ENCODE results near the gene PLEK. TPM values are rescaled to one million over a fixed set of nuclear protein-coding genes. Genes with fewer than 3 reads are reported as not detected.
"Not testable (repeated sequence)": the region's sequence is repeated elsewhere in the genome, so short reads cannot be mapped to it uniquely, and the experiment has no call there.

The PLEK gene
- total RNA-seq, 6 experiments from 2014 or later = not detected

DNA sequence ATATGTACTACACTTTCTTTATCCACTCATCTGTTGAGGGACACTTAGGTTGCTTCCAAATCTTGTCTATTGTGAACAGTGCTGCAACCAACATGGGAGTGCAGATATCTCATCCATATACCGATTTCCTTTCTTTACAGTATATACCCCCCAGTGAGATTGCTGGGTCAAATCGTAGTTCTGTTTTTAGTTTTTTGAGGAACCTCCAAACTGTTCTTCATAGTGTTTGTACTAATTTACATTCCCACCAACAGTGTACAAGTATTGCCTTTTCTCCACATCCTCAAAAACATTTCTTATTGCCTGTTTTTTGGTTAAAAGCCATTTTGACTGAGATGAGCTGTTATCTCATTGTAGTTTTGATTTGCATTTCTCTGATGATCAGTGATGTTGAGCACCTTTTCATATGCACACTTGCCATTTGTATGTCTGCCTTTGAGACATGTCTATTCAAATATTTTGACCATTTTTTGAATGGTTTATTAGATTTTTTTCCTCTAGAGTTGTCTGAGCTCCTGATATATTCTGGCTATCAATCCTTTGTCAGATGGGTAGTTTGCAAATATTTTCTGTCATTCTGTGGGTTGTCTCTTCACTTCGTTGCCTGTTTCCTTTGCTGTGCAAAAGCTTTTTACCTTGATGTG, 12.2 kb downstream of the PLEK start:
- no peaks in the 10 kb centered on the region for H3K36me3 Mint-ChIP-seq (ENCODE audit: low read depth)
- no peaks in the 10 kb centered on the region for H3K9me3 Mint-ChIP-seq
- no peaks in the 10 kb centered on the region for H3K4me1 Mint-ChIP-seq (ENCODE audit: low read depth)
- TF ChIP-seq, protein P1, sequence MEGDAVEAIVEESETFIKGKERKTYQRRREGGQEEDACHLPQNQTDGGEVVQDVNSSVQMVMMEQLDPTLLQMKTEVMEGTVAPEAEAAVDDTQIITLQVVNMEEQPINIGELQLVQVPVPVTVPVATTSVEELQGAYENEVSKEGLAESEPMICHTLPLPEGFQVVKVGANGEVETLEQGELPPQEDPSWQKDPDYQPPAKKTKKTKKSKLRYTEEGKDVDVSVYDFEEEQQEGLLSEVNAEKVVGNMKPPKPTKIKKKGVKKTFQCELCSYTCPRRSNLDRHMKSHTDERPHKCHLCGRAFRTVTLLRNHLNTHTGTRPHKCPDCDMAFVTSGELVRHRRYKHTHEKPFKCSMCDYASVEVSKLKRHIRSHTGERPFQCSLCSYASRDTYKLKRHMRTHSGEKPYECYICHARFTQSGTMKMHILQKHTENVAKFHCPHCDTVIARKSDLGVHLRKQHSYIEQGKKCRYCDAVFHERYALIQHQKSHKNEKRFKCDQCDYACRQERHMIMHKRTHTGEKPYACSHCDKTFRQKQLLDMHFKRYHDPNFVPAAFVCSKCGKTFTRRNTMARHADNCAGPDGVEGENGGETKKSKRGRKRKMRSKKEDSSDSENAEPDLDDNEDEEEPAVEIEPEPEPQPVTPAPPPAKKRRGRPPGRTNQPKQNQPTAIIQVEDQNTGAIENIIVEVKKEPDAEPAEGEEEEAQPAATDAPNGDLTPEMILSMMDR (IDR thresholded peaks at IDR 0.05) = no peak
- peaks cover 31% of the 10 kb centered on the region for H3K27me3 Mint-ChIP-seq (ENCODE audit: insufficient read depth)
- no peak overlapping the region for H3K4me3 Mint-ChIP-seq
- no peak for DNase-seq
- no peak overlapping the region for H3K27ac Mint-ChIP-seq

DNA sequence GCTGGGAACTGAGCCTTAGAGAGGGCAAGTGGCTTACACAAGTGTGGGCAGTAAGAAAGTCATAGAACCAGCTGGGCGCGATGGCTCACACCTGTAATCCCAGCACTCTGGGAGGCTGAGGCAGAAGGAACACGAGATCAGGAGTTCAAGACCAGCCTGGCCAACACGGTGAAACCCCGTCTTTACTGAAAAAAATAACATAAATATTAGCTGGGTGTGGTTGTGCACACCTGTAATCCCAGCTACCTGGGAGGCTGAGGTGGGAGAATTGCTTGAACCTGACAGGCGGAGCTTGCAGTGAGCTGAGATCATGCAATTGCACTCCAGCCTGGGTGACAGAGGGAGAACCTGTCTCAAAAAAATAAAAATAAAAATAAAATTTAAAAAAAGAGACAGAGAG, 13.7 kb downstream of the PLEK start:
- H3K27me3 Mint-ChIP-seq (ENCODE audit: insufficient read depth) = peaks cover 44% of the 10 kb centered on the region
- not testable (repeated sequence) for H3K27ac Mint-ChIP-seq; H3K4me1 Mint-ChIP-seq (ENCODE audit: low read depth); DNase-seq; H3K4me3 Mint-ChIP-seq; H3K36me3 Mint-ChIP-seq (ENCODE audit: low read depth); H3K9me3 Mint-ChIP-seq

DNA sequence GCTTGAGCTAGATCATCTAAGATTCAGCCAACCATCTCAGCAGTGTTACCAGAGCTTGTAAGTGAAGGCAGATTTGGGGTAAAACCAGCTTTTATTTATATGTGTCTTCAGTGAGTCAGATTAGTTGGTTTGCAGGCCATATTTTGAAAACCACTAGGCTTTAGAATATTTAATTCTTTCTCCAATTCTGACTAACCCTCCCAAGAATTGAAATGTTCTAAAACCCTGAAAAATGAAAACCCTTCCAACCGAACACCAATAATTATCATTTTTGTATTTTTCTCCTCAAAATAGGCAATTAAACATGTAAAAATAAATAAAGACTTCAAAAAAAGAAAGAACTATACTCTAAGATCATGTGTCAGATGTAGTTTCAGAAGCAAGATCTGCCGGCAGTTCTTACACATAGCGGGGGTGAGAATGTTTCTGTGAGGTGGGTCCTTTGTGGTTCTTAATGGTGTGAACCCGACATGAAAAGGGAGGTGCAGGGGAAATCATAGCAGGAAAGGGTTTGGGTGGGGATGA, 14.2 kb downstream of the PLEK start:
- Mint-ChIP-seq H3K36me3 (ENCODE audit: low read depth) (no peaks in the 10 kb centered on the region), H3K9me3 (no peaks in the 10 kb centered on the region), H3K4me3 (no peak overlapping the region), H3K4me1 (ENCODE audit: low read depth) (no peaks in the 10 kb centered on the region), H3K27ac (no peak overlapping the region), H3K27me3 (ENCODE audit: insufficient read depth) (peaks cover 47% of the 10 kb centered on the region)
- TF ChIP-seq, protein P1 (IDR thresholded peaks at IDR 0.05) = no peak
- no peak for DNase-seq

DNA sequence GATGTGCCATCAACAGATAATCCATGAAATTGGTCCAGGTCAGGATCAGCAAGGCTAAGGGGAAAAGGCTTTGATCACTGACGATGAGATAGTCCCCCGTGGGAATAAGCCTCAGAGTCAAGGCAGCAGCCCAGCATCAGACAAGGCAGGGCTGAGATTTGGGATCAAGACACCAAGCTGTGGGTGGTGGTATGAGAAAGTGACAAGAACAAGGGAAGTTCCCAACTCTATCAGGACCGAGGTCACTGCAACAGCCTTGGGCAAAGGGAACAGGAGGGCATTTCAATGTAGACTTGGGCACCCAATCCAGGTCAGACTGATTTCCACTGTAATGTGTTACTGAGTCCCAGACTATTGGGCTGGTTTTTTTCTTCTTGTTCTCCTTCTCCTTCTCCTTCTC, 18.7 kb downstream of the PLEK start:
- TF ChIP-seq, protein P1 (IDR thresholded peaks at IDR 0.05) = no peak
- no peak overlapping the region for H3K27ac Mint-ChIP-seq
- no peak overlapping the region for H3K4me3 Mint-ChIP-seq
- no peaks in the 10 kb centered on the region for H3K9me3 Mint-ChIP-seq
- H3K27me3 Mint-ChIP-seq (ENCODE audit: insufficient read depth) = peaks cover 46% of the 10 kb centered on the region
- no peak for DNase-seq
- no peaks in the 10 kb centered on the region for H3K36me3 Mint-ChIP-seq (ENCODE audit: low read depth)
- H3K4me1 Mint-ChIP-seq (ENCODE audit: low read depth) = no peaks in the 10 kb centered on the region

DNA sequence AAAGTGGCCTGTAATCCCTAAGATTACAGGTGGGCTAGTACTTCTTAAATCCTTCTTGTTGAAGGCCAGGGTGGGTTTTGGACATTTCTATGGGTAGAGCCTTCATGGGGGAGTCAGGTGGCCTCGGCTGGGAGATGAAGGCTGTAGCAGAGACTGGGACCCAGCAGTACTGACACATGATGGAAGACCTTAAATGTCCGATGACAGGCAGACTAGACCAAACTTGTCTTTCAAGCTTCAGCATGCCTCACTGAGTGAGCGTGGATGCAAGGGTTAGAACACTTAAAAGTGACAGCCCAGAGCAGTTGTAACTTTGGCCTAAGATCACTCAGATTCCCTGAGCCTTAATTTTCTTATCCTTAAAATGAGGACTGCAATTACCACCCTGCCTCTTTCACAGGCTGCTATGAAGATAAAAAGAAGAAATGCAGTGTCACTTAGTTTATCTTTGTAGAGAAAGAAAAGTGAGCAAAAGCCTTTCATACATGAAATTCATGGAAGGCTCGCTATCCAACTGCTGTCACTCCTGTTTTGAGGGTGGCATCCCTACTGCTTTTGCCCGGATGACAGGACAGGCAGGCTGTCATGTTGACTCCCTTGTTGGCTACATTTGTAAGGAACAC, 19.5 kb downstream of the PLEK start:
- Mint-ChIP-seq H3K4me3 (no peak overlapping the region), H3K4me1 (ENCODE audit: low read depth) (no peaks in the 10 kb centered on the region), H3K36me3 (ENCODE audit: low read depth) (no peaks in the 10 kb centered on the region), H3K27me3 (ENCODE audit: insufficient read depth) (peaks cover 45% of the 10 kb centered on the region), H3K9me3 (no peaks in the 10 kb centered on the region), H3K27ac (no peak overlapping the region)
- TF ChIP-seq, protein P1 (IDR thresholded peaks at IDR 0.05) = no peak
- no peak for DNase-seq

GRCh38 chr2:68385220-68385906, 20.3 kb downstream of the PLEK start:
- no peak overlapping the region for H3K4me3 Mint-ChIP-seq
- H3K27me3 Mint-ChIP-seq (ENCODE audit: insufficient read depth) = peaks cover 44% of the 10 kb centered on the region
- TF ChIP-seq, protein P1 (IDR thresholded peaks at IDR 0.05) = no peak
- DNase-seq = no peak
- no peak overlapping the region for H3K27ac Mint-ChIP-seq
- no peaks in the 10 kb centered on the region for H3K9me3 Mint-ChIP-seq
- no peaks in the 10 kb centered on the region for H3K4me1 Mint-ChIP-seq (ENCODE audit: low read depth)
- H3K36me3 Mint-ChIP-seq (ENCODE audit: low read depth) = no peaks in the 10 kb centered on the region
